ENCODE results near the gene SIRPA.

GRCh38 chr20:1875762-1876161 lies 19.4 kb upstream of the SIRPA start:
- TF ChIP-seq POLR2A (IDR thresholded peaks at IDR 0.05; ENCODE audit: low read depth, low read length) (no peak), POLR2AphosphoS5 (IDR thresholded peaks at IDR 0.05; ENCODE audit: low read depth, low read length) (no peak), TAF1 (IDR thresholded peaks at IDR 0.05; ENCODE audit: borderline replicate concordance, low read depth, low read length) (no peak)

Data from GM12892 (cell line).